Activated naive CD4-positive, alpha-beta T cell treated with anti-CD3 and anti-CD28 coated beads, Interleukin-2, amount 50 U/mL, for 24 hours (primary cell): ENCODE measurements around the gene ANO2.

Experiments
- H3K27ac Mint-ChIP-seq: one replicate; pipeline ENCODE4 v1.8.0; 2021; ENCODE audit warnings: mild to moderate bottlenecking, mixed read lengths
- H3K27me3 Mint-ChIP-seq: one replicate; pipeline ENCODE4 v1.8.0; 2021; ENCODE audit warnings: mixed read lengths
- H3K36me3 Mint-ChIP-seq: one replicate; pipeline ENCODE4 v1.8.0; 2021; ENCODE audit warnings: mixed read lengths
- H3K4me1 Mint-ChIP-seq: one replicate; pipeline ENCODE4 v1.8.0; 2021; ENCODE audit warnings: mixed read lengths
- H3K4me3 Mint-ChIP-seq: one replicate; pipeline ENCODE4 v1.8.0; 2021; ENCODE audit warnings: mild to moderate bottlenecking, mixed read lengths
- H3K9me3 Mint-ChIP-seq: one replicate; pipeline ENCODE4 v1.8.0; 2021; ENCODE audit warnings: mixed read lengths

ANO2 gene

DNA sequence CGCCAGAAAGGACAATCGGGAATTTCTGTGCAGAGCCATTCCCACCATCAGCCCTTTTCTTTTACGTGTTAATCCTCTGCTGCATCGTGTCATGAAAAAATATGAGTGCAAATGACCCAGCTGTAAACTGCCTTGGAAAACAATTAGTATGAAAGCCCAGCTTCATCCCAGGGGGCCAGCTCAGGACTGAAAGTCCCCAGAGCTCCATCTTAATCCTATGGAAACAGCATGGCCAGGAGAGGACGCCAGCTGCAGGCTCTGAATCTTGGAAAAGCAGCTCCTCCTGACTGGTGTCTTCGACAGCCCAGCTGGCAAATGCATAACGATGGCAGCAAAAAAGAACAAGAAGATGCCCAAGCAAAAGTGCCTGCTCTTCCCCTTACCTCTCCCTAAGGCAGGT, 321.6 kb downstream of the ANO2 start:
- peaks cover 4% of the 10 kb centered on the region for H3K27me3 Mint-ChIP-seq
- no peak overlapping the region for H3K27ac Mint-ChIP-seq
- no peak overlapping the region for H3K4me3 Mint-ChIP-seq
- no peaks in the 10 kb centered on the region for H3K4me1 Mint-ChIP-seq
- no peaks in the 10 kb centered on the region for H3K9me3 Mint-ChIP-seq
- no peaks in the 10 kb centered on the region for H3K36me3 Mint-ChIP-seq

GRCh38 chr12:5622280-5622679, 322.8 kb downstream of the ANO2 start:
- H3K4me1 Mint-ChIP-seq: no peaks in the 10 kb centered on the region
- no peak overlapping the region for H3K4me3 Mint-ChIP-seq
- no peaks in the 10 kb centered on the region for H3K36me3 Mint-ChIP-seq
- H3K9me3 Mint-ChIP-seq: no peaks in the 10 kb centered on the region
- H3K27ac Mint-ChIP-seq: no peak overlapping the region
- peaks cover 4% of the 10 kb centered on the region for H3K27me3 Mint-ChIP-seq

DNA sequence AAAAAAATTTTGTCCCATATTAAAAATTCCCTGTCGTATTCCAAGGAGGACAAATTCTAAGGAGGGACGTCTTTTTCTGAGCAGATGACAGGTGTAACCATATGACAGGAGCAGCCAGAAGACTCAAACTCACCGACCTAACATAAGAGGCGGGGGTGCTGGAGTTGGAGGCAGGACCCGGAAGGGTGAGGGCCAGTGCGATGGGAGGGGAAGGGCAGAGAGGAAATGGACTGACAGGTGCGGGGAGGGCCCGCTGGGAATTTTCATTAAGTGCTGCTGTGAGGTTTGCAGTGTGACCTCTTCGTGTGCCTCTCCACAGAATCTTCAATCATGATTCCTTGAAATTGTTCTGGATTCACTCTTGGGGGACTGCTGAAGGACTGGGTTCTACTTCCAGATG, 323.7 kb downstream of the ANO2 start:
- no peak overlapping the region for H3K4me3 Mint-ChIP-seq
- H3K36me3 Mint-ChIP-seq: no peaks in the 10 kb centered on the region
- no peak overlapping the region for H3K27ac Mint-ChIP-seq
- no peaks in the 10 kb centered on the region for H3K9me3 Mint-ChIP-seq
- no peaks in the 10 kb centered on the region for H3K4me1 Mint-ChIP-seq
- H3K27me3 Mint-ChIP-seq: peaks cover 4% of the 10 kb centered on the region

- no peak overlapping the region for H3K27ac Mint-ChIP-seq
- H3K4me3 Mint-ChIP-seq: no peak overlapping the region
- no peaks in the 10 kb centered on the region for H3K36me3 Mint-ChIP-seq
- H3K4me1 Mint-ChIP-seq: no peaks in the 10 kb centered on the region
- peaks cover 4% of the 10 kb centered on the region for H3K27me3 Mint-ChIP-seq
- H3K9me3 Mint-ChIP-seq: no peaks in the 10 kb centered on the region
Measured at GRCh38 chr12:5620896-5621295, 324.2 kb downstream of the ANO2 start.

GRCh38 chr12:5619628-5620027, 325.4 kb downstream of the ANO2 start:
- peaks cover 4% of the 10 kb centered on the region for H3K27me3 Mint-ChIP-seq
- H3K27ac Mint-ChIP-seq: no peak overlapping the region
- no peaks in the 10 kb centered on the region for H3K9me3 Mint-ChIP-seq
- H3K4me3 Mint-ChIP-seq: no peak overlapping the region
- no peaks in the 10 kb centered on the region for H3K4me1 Mint-ChIP-seq
- no peaks in the 10 kb centered on the region for H3K36me3 Mint-ChIP-seq

DNA sequence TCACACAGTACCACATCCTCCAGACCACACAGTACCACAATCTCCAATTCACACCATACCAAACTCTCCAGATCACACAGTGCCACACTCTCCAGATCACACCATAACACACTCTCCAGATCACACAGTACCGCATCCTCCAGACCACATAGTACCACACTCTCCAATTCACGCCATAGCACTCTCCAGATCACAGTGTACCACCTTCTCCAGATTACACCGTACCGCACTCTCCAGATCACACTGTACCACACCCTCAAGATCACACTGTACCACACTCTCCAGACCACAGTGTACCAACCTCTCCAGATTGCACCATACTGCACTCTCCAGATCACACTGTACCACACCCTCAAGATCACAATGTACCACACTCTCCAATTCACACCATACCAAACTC, 328.2 kb downstream of the ANO2 start:
- H3K36me3 Mint-ChIP-seq: no peaks in the 10 kb centered on the region
- H3K4me3 Mint-ChIP-seq: no peak overlapping the region
- H3K27ac Mint-ChIP-seq: no peak overlapping the region
- no peaks in the 10 kb centered on the region for H3K4me1 Mint-ChIP-seq
- H3K9me3 Mint-ChIP-seq: no peaks in the 10 kb centered on the region
- peaks cover 5% of the 10 kb centered on the region for H3K27me3 Mint-ChIP-seq

DNA sequence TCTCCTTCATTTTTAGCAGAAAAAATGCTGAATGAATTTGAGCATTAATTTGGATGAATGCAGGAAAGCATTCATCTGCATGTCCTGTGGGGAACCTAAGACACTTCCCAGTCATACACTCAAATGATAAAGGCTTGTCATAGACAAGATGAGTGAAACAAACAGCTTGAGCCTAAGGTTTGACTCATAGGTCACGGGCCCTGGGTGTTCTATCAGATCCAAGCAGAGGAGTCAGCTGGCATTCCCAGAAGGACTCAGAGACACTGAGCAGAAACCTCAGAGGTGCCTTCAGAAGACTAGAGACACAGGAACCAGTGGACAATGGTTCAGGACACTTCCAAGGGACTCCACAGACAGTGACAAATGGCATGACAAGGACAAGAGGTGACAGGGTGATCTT, 329.3 kb downstream of the ANO2 start:
- Mint-ChIP-seq H3K9me3 (no peaks in the 10 kb centered on the region), H3K27me3 (peaks cover 5% of the 10 kb centered on the region), H3K4me3 (no peak overlapping the region), H3K4me1 (no peaks in the 10 kb centered on the region), H3K27ac (no peak overlapping the region), H3K36me3 (no peaks in the 10 kb centered on the region)

GRCh38 chr12:5614256-5614655, 330.8 kb downstream of the ANO2 start:
- no peak overlapping the region for H3K4me3 Mint-ChIP-seq
- H3K9me3 Mint-ChIP-seq: no peaks in the 10 kb centered on the region
- no peaks in the 10 kb centered on the region for H3K36me3 Mint-ChIP-seq
- peaks cover 2% of the 10 kb centered on the region for H3K27me3 Mint-ChIP-seq
- no peaks in the 10 kb centered on the region for H3K4me1 Mint-ChIP-seq
- H3K27ac Mint-ChIP-seq: no peak overlapping the region

- Mint-ChIP-seq H3K36me3 (no peaks in the 10 kb centered on the region), H3K27me3 (peaks cover 2% of the 10 kb centered on the region), H3K4me1 (no peaks in the 10 kb centered on the region), H3K27ac (no peak overlapping the region), H3K9me3 (no peaks in the 10 kb centered on the region), H3K4me3 (no peak overlapping the region)
Measured at GRCh38 chr12:5612556-5613410, 332.3 kb downstream of the ANO2 start.

DNA sequence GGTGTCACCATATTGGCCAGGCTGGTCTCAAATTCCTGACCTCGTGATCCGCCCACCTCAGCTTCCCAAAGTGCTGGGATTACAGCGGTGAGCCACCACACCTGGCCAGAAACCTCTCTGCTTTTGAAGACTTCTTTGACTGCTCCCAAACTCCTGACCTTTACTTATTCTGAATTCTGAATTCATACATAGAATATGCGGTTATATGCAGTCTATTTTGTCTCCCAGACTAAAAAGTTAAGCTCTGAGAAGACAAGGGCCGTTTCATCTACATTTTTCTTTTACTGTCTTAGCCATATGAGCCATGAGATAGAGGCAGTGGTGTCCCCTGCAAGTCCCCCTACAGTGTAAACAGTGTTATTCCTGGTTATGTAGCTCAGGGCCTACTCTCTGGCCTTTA, 333.9 kb downstream of the ANO2 start:
- H3K27me3 Mint-ChIP-seq: peaks cover 2% of the 10 kb centered on the region
- no peak overlapping the region for H3K27ac Mint-ChIP-seq
- H3K9me3 Mint-ChIP-seq: no peaks in the 10 kb centered on the region
- H3K4me3 Mint-ChIP-seq: no peak overlapping the region
- no peaks in the 10 kb centered on the region for H3K4me1 Mint-ChIP-seq
- no peaks in the 10 kb centered on the region for H3K36me3 Mint-ChIP-seq

GRCh38 chr12:5599378-5599777, 345.7 kb downstream of the ANO2 start:
- Mint-ChIP-seq H3K27me3 (no peaks in the 10 kb centered on the region), H3K36me3 (no peaks in the 10 kb centered on the region), H3K4me3 (no peak overlapping the region), H3K27ac (no peak overlapping the region), H3K4me1 (no peaks in the 10 kb centered on the region), H3K9me3 (no peaks in the 10 kb centered on the region)

GRCh38 chr12:5593998-5594397, 351.1 kb downstream of the ANO2 start:
- no peak overlapping the region for H3K27ac Mint-ChIP-seq
- H3K36me3 Mint-ChIP-seq: no peaks in the 10 kb centered on the region
- no peaks in the 10 kb centered on the region for H3K4me1 Mint-ChIP-seq
- H3K27me3 Mint-ChIP-seq: peaks cover 2% of the 10 kb centered on the region
- H3K9me3 Mint-ChIP-seq: no peaks in the 10 kb centered on the region
- H3K4me3 Mint-ChIP-seq: no peak overlapping the region

- H3K36me3 Mint-ChIP-seq: no peaks in the 10 kb centered on the region
- no peak overlapping the region for H3K27ac Mint-ChIP-seq
- no peaks in the 10 kb centered on the region for H3K9me3 Mint-ChIP-seq
- peaks cover 2% of the 10 kb centered on the region for H3K27me3 Mint-ChIP-seq
- H3K4me3 Mint-ChIP-seq: no peak overlapping the region
- no peaks in the 10 kb centered on the region for H3K4me1 Mint-ChIP-seq
Measured at GRCh38 chr12:5593086-5593485, 352.0 kb downstream of the ANO2 start.

DNA sequence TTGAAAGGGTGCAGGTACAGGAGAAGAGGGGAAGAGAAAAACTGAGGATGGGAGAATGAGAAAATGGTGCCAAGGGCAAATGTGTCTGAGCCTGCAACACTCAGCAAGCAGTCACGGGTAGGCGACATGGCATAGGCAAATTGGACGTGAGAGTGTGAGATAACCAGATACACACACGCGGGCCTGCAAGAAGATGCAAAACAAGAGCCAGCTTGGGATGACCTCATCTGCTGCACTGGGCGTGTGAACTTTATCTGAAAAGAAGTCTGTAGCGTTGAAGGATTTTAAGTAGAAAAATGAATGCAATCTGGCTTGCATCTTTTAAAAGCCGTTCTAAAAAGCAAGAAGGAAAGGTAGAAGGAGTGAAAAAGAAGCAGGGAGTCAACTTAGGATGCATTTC, 352.7 kb downstream of the ANO2 start:
- no peak overlapping the region for H3K4me3 Mint-ChIP-seq
- no peaks in the 10 kb centered on the region for H3K9me3 Mint-ChIP-seq
- H3K27me3 Mint-ChIP-seq: peaks cover 2% of the 10 kb centered on the region
- no peak overlapping the region for H3K27ac Mint-ChIP-seq
- no peaks in the 10 kb centered on the region for H3K4me1 Mint-ChIP-seq
- H3K36me3 Mint-ChIP-seq: no peaks in the 10 kb centered on the region

GRCh38 chr12:5590316-5590715, 354.7 kb downstream of the ANO2 start:
- no peaks in the 10 kb centered on the region for H3K9me3 Mint-ChIP-seq
- no peaks in the 10 kb centered on the region for H3K4me1 Mint-ChIP-seq
- H3K27me3 Mint-ChIP-seq: peaks cover 2% of the 10 kb centered on the region
- H3K36me3 Mint-ChIP-seq: no peaks in the 10 kb centered on the region
- no peak overlapping the region for H3K27ac Mint-ChIP-seq
- H3K4me3 Mint-ChIP-seq: no peak overlapping the region

- Mint-ChIP-seq H3K4me1 (no peaks in the 10 kb centered on the region), H3K27me3 (peaks cover 2% of the 10 kb centered on the region), H3K27ac (no peak overlapping the region), H3K36me3 (no peaks in the 10 kb centered on the region), H3K9me3 (no peaks in the 10 kb centered on the region), H3K4me3 (no peak overlapping the region)
Measured at GRCh38 chr12:5589054-5589453, 356.0 kb downstream of the ANO2 start.

- Mint-ChIP-seq H3K9me3 (no peaks in the 10 kb centered on the region), H3K36me3 (no peaks in the 10 kb centered on the region), H3K27me3 (peaks cover 2% of the 10 kb centered on the region), H3K4me1 (no peaks in the 10 kb centered on the region), H3K27ac (no peak overlapping the region), H3K4me3 (no peak overlapping the region)
Measured at GRCh38 chr12:5588591-5588990, 356.5 kb downstream of the ANO2 start.
